Neural progenitor cell (in vitro differentiated cells): ENCODE measurements around the gene ZNF174. TPM values are rescaled to one million over a fixed set of nuclear protein-coding genes. Genes with fewer than 3 reads are reported as not detected.

ENCODE experiments used
- DNase-seq: peaks from one replicate; pipeline ENCODE4 v3.0.0-alpha.2; 2016; ENCODE audit warnings: low spot score
- H2AFZ ChIP-seq: fragments of 200-600 bp; sonication (generic); replicated peaks from 2 replicates; pipeline ENCODE4 v1.6.1; 2016; ENCODE audit warnings: antibody characterized with exemption
- H3F3A ChIP-seq: fragments of 200-600 bp; sonication (generic); 2 replicates; pipeline ENCODE4 v1.6.1; 2016; ENCODE audit warnings: antibody characterized with exemption, low read depth
- H3K27ac ChIP-seq: fragments of 200-600 bp; sonication (generic); 2 replicates; pipeline ENCODE4 v1.5.1; 2016; ENCODE audit warnings: mild to moderate bottlenecking
- H3K27me3 ChIP-seq: fragments of 200-600 bp; sonication (generic); 2 replicates; pipeline ENCODE4 v1.6.1; 2016; ENCODE audit warnings: mild to moderate bottlenecking, moderate library complexity
- H3K36me3 ChIP-seq: fragments of 200-600 bp; sonication (generic); 2 replicates; pipeline ENCODE4 v1.5.1; 2016
- H3K4me1 ChIP-seq: fragments of 200-600 bp; sonication (generic); 2 replicates; pipeline ENCODE4 v1.6.1; 2016; ENCODE audit warnings: mixed run types
- H3K4me2 ChIP-seq: fragments of 200-600 bp; sonication (generic); 2 replicates; pipeline ENCODE4 v1.6.1; 2016
- H3K4me3 ChIP-seq: fragments of 200-600 bp; sonication (generic); 2 replicates; pipeline ENCODE4 v1.5.1; 2016
- H3K79me2 ChIP-seq: fragments of 200-600 bp; sonication (generic); 2 replicates; pipeline ENCODE4 v1.6.1; 2016; ENCODE audit warnings: low read depth
- H3K9ac ChIP-seq: fragments of 200-600 bp; sonication (generic); 2 replicates; pipeline ENCODE4 v1.6.1; 2016
- H3K9me3 ChIP-seq: fragments of 200-600 bp; sonication (generic); 2 replicates; pipeline ENCODE4 v1.5.1; 2016; ENCODE audit warnings: low read depth
- H4K20me1 ChIP-seq: fragments of 200-600 bp; sonication (generic); 2 replicates; pipeline ENCODE4 v1.6.1; 2016; ENCODE audit warnings: low read depth
- H3K27ac Mint-ChIP-seq: 3 replicates; pipeline ENCODE4 v1.8.0; 2021; ENCODE audit warnings: mixed read lengths
- H3K27me3 Mint-ChIP-seq: 2 replicates; pipeline ENCODE4 v1.8.0; 2022; ENCODE audit warnings: low read depth, mild to moderate bottlenecking, inconsistent platforms, moderate library complexity, mixed read lengths; ENCODE audit not compliant: insufficient read depth
- H3K36me3 Mint-ChIP-seq: 3 replicates; pipeline ENCODE4 v1.8.0; 2021; ENCODE audit warnings: mixed read lengths
- H3K4me1 Mint-ChIP-seq: 3 replicates; pipeline ENCODE4 v1.8.0; 2021; ENCODE audit warnings: mixed read lengths
- H3K4me3 Mint-ChIP-seq: 3 replicates; pipeline ENCODE4 v1.8.0; 2021; ENCODE audit warnings: mild to moderate bottlenecking, moderate library complexity, mixed read lengths
- H3K9me3 Mint-ChIP-seq: 3 replicates; pipeline ENCODE4 v1.8.0; 2020; ENCODE audit warnings: mixed read lengths
- EZH2 ChIP-seq: fragments of 200-600 bp; sonication (generic); IDR thresholded peaks from 2 replicates; pipeline ENCODE4 v1.6.1; 2017; ENCODE audit warnings: antibody characterized with exemption, mild to moderate bottlenecking, moderate library complexity
- EZH2phosphoT487 ChIP-seq: fragments of 200-600 bp; sonication (generic); IDR thresholded peaks from 2 replicates; pipeline ENCODE4 v1.6.1; 2017; ENCODE audit warnings: antibody characterized with exemption
- total RNA-seq: library from RNA; depleted of rRNA; stranded (reverse); fragments of >200 nt; gene quantifications from 2 replicates; pipeline ENCODE4 v1.2.3, GENCODE V29; 2015; ENCODE audit warnings: low replicate concordance
- TF ChIP-seq, protein P1 (sequence below): fragments of 200-600 bp; sonication (generic); IDR thresholded peaks from 2 replicates; pipeline ENCODE4 v1.5.1; 2017; ENCODE audit warnings: antibody characterized with exemption, mild to moderate bottlenecking

Gene ZNF174
- total RNA-seq, 1 donor from 2014 or later = 9.9 TPM

DNA sequence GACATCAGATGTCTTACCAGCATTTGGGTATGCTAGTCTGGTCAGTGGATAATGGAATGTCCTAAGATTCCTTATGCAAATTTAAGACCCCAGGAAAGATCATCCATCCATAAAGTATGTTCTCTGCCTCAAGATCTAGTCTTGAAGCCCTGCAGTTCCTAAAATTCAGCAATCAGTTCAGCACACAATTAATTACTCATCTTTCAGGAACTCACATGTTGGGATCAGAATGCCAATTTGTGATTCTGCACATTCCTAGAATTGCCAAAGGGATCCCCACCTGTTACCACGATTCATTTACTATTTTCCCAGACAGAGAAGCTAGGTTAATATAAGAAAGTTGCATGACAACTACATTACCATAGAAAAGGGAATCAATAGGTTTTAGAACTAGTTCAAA lies 42.1 kb upstream of the ZNF174 start:
- Histone ChIP-seq H3K79me2 (no peaks in the 10 kb centered on the region), H3K9ac (no peak overlapping the region), H3K4me2 (no peak overlapping the region), H3K4me3 (no peak overlapping the region), H3K4me1 (no peaks in the 10 kb centered on the region), H3K27me3 (peaks cover 5% of the 10 kb centered on the region), H3K9me3 (no peaks in the 10 kb centered on the region), H2AFZ (no peak overlapping the region), H4K20me1 (no peaks in the 10 kb centered on the region), H3K36me3 (no peaks in the 10 kb centered on the region), H3K27ac (no peak overlapping the region), H3F3A (no peaks in the 10 kb centered on the region)
- no peak overlapping the region for H3K4me3 Mint-ChIP-seq
- TF ChIP-seq EZH2phosphoT487 = no peak
- TF ChIP-seq EZH2 = no peak
- TF ChIP-seq, protein P1, sequence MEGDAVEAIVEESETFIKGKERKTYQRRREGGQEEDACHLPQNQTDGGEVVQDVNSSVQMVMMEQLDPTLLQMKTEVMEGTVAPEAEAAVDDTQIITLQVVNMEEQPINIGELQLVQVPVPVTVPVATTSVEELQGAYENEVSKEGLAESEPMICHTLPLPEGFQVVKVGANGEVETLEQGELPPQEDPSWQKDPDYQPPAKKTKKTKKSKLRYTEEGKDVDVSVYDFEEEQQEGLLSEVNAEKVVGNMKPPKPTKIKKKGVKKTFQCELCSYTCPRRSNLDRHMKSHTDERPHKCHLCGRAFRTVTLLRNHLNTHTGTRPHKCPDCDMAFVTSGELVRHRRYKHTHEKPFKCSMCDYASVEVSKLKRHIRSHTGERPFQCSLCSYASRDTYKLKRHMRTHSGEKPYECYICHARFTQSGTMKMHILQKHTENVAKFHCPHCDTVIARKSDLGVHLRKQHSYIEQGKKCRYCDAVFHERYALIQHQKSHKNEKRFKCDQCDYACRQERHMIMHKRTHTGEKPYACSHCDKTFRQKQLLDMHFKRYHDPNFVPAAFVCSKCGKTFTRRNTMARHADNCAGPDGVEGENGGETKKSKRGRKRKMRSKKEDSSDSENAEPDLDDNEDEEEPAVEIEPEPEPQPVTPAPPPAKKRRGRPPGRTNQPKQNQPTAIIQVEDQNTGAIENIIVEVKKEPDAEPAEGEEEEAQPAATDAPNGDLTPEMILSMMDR = no peak
- peaks cover 4% of the 10 kb centered on the region for H3K27me3 Mint-ChIP-seq
- H3K27ac Mint-ChIP-seq = no peak overlapping the region
- H3K36me3 Mint-ChIP-seq = no peaks in the 10 kb centered on the region
- no peak for DNase-seq
- peaks cover 5% of the 10 kb centered on the region for H3K9me3 Mint-ChIP-seq
- no peaks in the 10 kb centered on the region for H3K4me1 Mint-ChIP-seq

DNA sequence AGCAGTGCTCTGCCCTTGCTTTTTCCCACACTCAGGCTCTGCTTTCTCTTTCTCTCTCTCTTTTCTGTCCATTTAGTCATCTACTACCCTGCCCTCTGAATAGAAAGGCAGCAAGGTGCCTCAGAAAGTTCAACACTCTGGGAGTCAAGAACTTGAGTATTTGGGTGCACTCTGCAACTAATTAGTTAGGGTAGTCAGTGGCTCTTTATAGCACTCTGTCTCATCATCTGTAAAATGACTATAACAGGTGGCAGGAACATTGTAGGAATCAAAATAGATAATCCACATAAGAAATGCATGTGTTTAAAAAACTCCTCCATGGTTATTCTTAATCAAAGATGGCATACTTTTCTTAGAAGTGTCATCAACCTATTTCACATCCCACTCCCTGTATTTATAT lies 38.1 kb upstream of the ZNF174 start:
- Histone ChIP-seq H3K36me3 (no peaks in the 10 kb centered on the region), H3K9ac (no peak overlapping the region), H3K9me3 (no peaks in the 10 kb centered on the region), H3K27me3 (peaks cover 5% of the 10 kb centered on the region), H3F3A (no peaks in the 10 kb centered on the region), H3K27ac (no peak overlapping the region), H3K4me3 (no peak overlapping the region), H3K4me1 (no peaks in the 10 kb centered on the region), H4K20me1 (no peaks in the 10 kb centered on the region), H3K79me2 (no peaks in the 10 kb centered on the region), H2AFZ (no peak overlapping the region), H3K4me2 (no peak overlapping the region)
- no peak for DNase-seq
- Mint-ChIP-seq H3K9me3 (peaks cover 7% of the 10 kb centered on the region), H3K36me3 (no peaks in the 10 kb centered on the region), H3K4me1 (no peaks in the 10 kb centered on the region), H3K27me3 (peaks cover 6% of the 10 kb centered on the region), H3K27ac (no peak overlapping the region), H3K4me3 (no peak overlapping the region)
- TF ChIP-seq, protein P1 = no peak
- no peak for TF ChIP-seq EZH2phosphoT487

DNA sequence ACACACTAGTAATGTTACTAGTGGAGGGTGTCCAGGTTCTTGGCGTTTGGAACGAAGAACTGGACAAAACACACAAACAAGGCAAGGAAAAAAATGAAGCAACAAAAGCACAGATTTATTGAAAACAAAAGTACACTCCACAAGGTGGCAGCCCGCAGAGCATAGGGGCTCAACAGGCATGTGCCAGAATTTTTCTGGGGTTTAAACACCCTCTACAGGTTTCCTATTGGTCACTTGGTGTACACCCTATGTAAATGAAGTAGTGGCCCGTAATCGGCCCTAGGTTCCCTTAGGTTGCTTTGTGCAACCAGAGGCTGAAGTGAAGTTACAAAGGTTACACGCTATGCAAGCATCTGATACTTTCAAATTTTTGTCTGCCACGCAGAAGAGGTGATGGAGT lies 37.2 kb upstream of the ZNF174 start:
- H3K9me3 ChIP-seq = no peaks in the 10 kb centered on the region
- H3K27ac ChIP-seq = no peak overlapping the region
- no peak for DNase-seq
- H3K4me2 ChIP-seq = no peak overlapping the region
- no peak overlapping the region for H2AFZ ChIP-seq
- H3K4me3 ChIP-seq = no peak overlapping the region
- H3K36me3 Mint-ChIP-seq = no peaks in the 10 kb centered on the region
- peaks cover 5% of the 10 kb centered on the region for H3K27me3 ChIP-seq
- no peaks in the 10 kb centered on the region for H4K20me1 ChIP-seq
- H3K4me3 Mint-ChIP-seq = no peak overlapping the region
- no peaks in the 10 kb centered on the region for H3K4me1 Mint-ChIP-seq
- H3K9me3 Mint-ChIP-seq = peaks cover 9% of the 10 kb centered on the region
- no peak overlapping the region for H3K9ac ChIP-seq
- peaks cover 4% of the 10 kb centered on the region for H3K27me3 Mint-ChIP-seq
- H3F3A ChIP-seq = no peaks in the 10 kb centered on the region
- H3K27ac Mint-ChIP-seq = no peak overlapping the region
- no peaks in the 10 kb centered on the region for H3K36me3 ChIP-seq
- no peaks in the 10 kb centered on the region for H3K79me2 ChIP-seq
- TF ChIP-seq EZH2phosphoT487 (no peak), EZH2 (no peak)
- TF ChIP-seq, protein P1 = no peak
- H3K4me1 ChIP-seq = no peaks in the 10 kb centered on the region
